ENCODE measurements around the gene ORM2. TPM values are rescaled to one million over a fixed set of nuclear protein-coding genes. Genes with fewer than 3 reads are reported as not detected.
A peak's percentile ranks its signal among the peaks of the same experiment; 100 is the strongest.

ORM2 gene
- total and polyA plus RNA-seq, 2 of the 4 experiments (the other 2 are of a cell fraction): not detected

DNA sequence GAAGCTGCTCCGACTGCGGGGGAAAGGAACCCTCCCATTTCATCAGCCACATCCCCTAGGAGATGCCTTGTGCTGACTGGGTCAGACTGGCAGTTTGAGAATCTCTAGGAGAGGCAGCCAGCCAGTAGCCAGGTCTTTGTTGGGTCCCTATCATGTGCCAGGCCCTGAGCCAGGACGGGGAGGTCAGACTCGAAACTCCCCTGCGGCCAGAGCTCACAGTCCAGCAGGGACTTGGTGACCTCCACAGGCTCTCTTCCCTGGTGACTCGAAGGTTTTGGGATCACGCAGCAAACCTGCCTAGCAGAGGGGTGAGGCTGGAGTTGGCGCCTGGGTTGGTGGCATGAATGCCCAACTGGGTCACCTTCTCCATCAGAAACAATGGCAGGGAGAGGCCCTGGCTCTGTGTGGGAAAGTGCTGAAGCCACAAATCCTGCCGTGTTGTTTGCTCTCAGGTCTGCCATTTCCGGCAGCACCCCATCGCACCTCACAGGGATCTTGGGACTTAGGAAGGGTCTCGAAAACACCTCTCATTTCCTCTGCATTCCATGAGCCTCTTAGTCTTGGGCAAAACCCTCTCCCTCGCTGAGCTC, 21.2 kb upstream of the ORM2 start (continued):
- TF ChIP-seq SMC3 (IDR thresholded peaks at IDR 0.05; ENCODE audit: low read depth, low read length) (no peak), CEBPB (IDR thresholded peaks at IDR 0.05; ENCODE audit: low read depth, low read length) (no peak), FOS (IDR thresholded peaks at IDR 0.05; ENCODE audit: low read depth, low read length) (no peak)

DNA sequence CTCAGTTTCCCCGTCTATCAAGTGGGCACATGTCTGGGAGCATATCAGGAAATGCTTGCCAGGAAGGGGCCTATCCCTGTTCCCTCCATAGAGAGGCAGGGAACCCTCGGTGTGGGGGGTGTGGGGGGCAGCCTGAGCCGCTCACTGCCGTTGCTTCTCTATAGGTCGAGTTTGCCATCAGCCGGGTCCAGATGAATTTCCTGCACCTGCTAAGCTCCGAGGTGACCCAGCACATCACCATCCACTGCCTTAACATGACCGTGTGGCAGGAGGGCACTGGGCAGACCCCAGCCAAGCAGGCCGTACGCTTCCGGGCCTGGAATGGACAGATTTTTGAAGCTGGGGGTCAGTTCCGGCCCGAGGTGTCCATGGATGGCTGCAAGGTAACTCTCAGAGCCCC, 20.6 kb upstream of the ORM2 start:
- DNase-seq: no peak
- Histone ChIP-seq H3K4me2 (ENCODE audit: low read depth, low read length) (no peak overlapping the region), H3K18ac (ENCODE audit: low read depth, low read length) (no peak overlapping the region), H3K23ac (ENCODE audit: low read depth, low read length) (no peak overlapping the region), H4K5ac (ENCODE audit: low read depth, low read length) (no peak overlapping the region), H4K20me1 (ENCODE audit: insufficient read depth, low read length) (no peaks in the 10 kb centered on the region), H2BK5ac (ENCODE audit: low read depth, low read length, poor library complexity, severe bottlenecking) (no peak overlapping the region), H3K4ac (ENCODE audit: low read depth, low read length) (no peak overlapping the region), H3K79me1 (ENCODE audit: low read depth in 1 of 2, low read length in 2 of 2) (no peaks in the 10 kb centered on the region), H3K4me1 (ENCODE audit: control insufficient read depth, insufficient read depth, low read length) (peaks cover 5% of the 10 kb centered on the region; the same call in 1 of the 2 replicates), H3K9me3 (ENCODE audit: control insufficient read depth, insufficient read depth, low read length) (no peaks in the 10 kb centered on the region), H3K27me3 (ENCODE audit: control insufficient read depth, insufficient read depth, low read length) (no peaks in the 10 kb centered on the region), H3K56ac (ENCODE audit: extremely low read depth, insufficient read depth, low read length) (no peak overlapping the region), H2BK20ac (ENCODE audit: low read depth, low read length) (no peak overlapping the region), H2AFZ (replicated peaks; ENCODE audit: low read length, poor library complexity) (no peak overlapping the region), H3K27ac (ENCODE audit: insufficient read depth, low read length) (no peak overlapping the region), H3K14ac (replicated peaks; ENCODE audit: low read depth, low read length) (no peak overlapping the region), H3K9me1 (ENCODE audit: insufficient read depth, low read length) (0 out of 2 replicates have a peak, but pooled peaks cover 4% of the 10 kb centered on the region), H2BK15ac (ENCODE audit: low read depth, low read length) (no peak overlapping the region), H2AK9ac (replicated peaks; ENCODE audit: low read depth, low read length, poor library complexity) (peak overlapping the region; percentile 25), H2AK5ac (ENCODE audit: low read depth, low read length) (no peak overlapping the region), H2BK120ac (ENCODE audit: low read depth, low read length) (no peak overlapping the region), H3K9ac (ENCODE audit: low read depth, low read length) (no peak overlapping the region), H4K8ac (ENCODE audit: low read depth in 2 of 2, low read length in 2 of 2) (no peak overlapping the region), H4K91ac (ENCODE audit: insufficient read depth, low read depth, low read length) (no peak overlapping the region), H3K36me3 (ENCODE audit: control insufficient read depth, insufficient read depth, low read length) (peaks cover 15% of the 10 kb centered on the region), H3K4me3 (ENCODE audit: insufficient read depth, low read depth, low read length) (no peak overlapping the region)
- ATAC-seq (ENCODE audit: low read depth): no peak
- TF ChIP-seq NFE2L2 (IDR thresholded peaks at IDR 0.05; ENCODE audit: low read depth, low read length) (no peak), CHD1 (IDR thresholded peaks at IDR 0.05; ENCODE audit: low read depth, low read length) (no peak), FOS (IDR thresholded peaks at IDR 0.05; ENCODE audit: low read depth, low read length) (no peak), MAFK (IDR thresholded peaks at IDR 0.05; ENCODE audit: low read depth, low read length) (no peak), CEBPB (IDR thresholded peaks at IDR 0.05; ENCODE audit: low read depth, low read length) (no peak), RFX5 (IDR thresholded peaks at IDR 0.05; ENCODE audit: low read depth, low read length) (no peak), BHLHE40 (IDR thresholded peaks at IDR 0.05; ENCODE audit: low read depth, low read length) (no peak), RAD21 (IDR thresholded peaks at IDR 0.05; ENCODE audit: low read length) (no peak)
- TF ChIP-seq, protein P1, sequence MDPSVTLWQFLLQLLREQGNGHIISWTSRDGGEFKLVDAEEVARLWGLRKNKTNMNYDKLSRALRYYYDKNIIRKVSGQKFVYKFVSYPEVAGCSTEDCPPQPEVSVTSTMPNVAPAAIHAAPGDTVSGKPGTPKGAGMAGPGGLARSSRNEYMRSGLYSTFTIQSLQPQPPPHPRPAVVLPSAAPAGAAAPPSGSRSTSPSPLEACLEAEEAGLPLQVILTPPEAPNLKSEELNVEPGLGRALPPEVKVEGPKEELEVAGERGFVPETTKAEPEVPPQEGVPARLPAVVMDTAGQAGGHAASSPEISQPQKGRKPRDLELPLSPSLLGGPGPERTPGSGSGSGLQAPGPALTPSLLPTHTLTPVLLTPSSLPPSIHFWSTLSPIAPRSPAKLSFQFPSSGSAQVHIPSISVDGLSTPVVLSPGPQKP (IDR thresholded peaks at IDR 0.05; ENCODE audit: borderline replicate concordance, low read depth, low read length): no peak
- TF ChIP-seq, protein P2, sequence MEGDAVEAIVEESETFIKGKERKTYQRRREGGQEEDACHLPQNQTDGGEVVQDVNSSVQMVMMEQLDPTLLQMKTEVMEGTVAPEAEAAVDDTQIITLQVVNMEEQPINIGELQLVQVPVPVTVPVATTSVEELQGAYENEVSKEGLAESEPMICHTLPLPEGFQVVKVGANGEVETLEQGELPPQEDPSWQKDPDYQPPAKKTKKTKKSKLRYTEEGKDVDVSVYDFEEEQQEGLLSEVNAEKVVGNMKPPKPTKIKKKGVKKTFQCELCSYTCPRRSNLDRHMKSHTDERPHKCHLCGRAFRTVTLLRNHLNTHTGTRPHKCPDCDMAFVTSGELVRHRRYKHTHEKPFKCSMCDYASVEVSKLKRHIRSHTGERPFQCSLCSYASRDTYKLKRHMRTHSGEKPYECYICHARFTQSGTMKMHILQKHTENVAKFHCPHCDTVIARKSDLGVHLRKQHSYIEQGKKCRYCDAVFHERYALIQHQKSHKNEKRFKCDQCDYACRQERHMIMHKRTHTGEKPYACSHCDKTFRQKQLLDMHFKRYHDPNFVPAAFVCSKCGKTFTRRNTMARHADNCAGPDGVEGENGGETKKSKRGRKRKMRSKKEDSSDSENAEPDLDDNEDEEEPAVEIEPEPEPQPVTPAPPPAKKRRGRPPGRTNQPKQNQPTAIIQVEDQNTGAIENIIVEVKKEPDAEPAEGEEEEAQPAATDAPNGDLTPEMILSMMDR (conservative IDR thresholded peaks at IDR 0.05; ENCODE audit: low read depth, low read length): no peak
- TF ChIP-seq, protein P3, sequence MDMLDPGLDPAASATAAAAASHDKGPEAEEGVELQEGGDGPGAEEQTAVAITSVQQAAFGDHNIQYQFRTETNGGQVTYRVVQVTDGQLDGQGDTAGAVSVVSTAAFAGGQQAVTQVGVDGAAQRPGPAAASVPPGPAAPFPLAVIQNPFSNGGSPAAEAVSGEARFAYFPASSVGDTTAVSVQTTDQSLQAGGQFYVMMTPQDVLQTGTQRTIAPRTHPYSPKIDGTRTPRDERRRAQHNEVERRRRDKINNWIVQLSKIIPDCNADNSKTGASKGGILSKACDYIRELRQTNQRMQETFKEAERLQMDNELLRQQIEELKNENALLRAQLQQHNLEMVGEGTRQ (IDR thresholded peaks at IDR 0.05; ENCODE audit: low read depth, low read length): no peak
- intact Hi-C loops (cut with micrococcal nuclease) (no loop called here), in situ Hi-C loops (cut with MboI; ENCODE audit: low sequenced_read_pairs) (no loop called here), dilution Hi-C loops (cut with HindIII; ENCODE audit: low sequenced_read_pairs, unreplicated experiment) (no loop called here)
- BruUV-seq (replicated peaks): no TSS peak
- ChIA-PET CTCF (interaction anchor here (1.4 kb wide), 1 partner anchor 201 kb away, joined by 5 read pairs; no protein-coding TSS in a partner anchor), POLR2A (ENCODE audit: unreplicated experiment) (no interaction called here)
- 100% methylated on average over 1 of the region's 13 CpGs; no CpG with 5 or more reads in 1 of the 2 experiments for WGBS, 2 experiments (ENCODE audit: extremely low coverage in 2 of 2, insufficient read length in 1 of 2)

Measured in IMR-90 (cell line).